ENCODE results near the gene PIGX.

Gene PIGX

GRCh38 chr3:196688349-196688748, 23.8 kb upstream of the PIGX start:
- H3K27me3 ChIP-seq (ENCODE audit: control insufficient read depth, insufficient read depth, low read length), result no peaks in the 10 kb centered on the region
- no peak overlapping the region for H3K9ac ChIP-seq (ENCODE audit: low read depth, low read length)

GRCh38 chr3:196689941-196690660, 22.1 kb upstream of the PIGX start:
- Histone ChIP-seq H3K27me3 (ENCODE audit: control insufficient read depth, insufficient read depth, low read length) (no peaks in the 10 kb centered on the region), H3K9ac (ENCODE audit: low read depth, low read length) (no peak overlapping the region), H3K4me1 (ENCODE audit: control insufficient read depth, insufficient read depth, low read length) (peaks cover 8% of the 10 kb centered on the region), H3K9me3 (ENCODE audit: control insufficient read depth, insufficient read depth, low read length) (no peaks in the 10 kb centered on the region), H3K36me3 (ENCODE audit: control insufficient read depth, insufficient read depth, low read length) (no peaks in the 10 kb centered on the region), H3K4me3 (ENCODE audit: low read depth, low read length) (no peak overlapping the region)

More at GRCh38 chr3:196688349-196688748, 23.8 kb upstream of the PIGX start:
- Histone ChIP-seq H3K9me3 (ENCODE audit: control insufficient read depth, insufficient read depth, low read length) (no peaks in the 10 kb centered on the region), H3K4me1 (ENCODE audit: control insufficient read depth, insufficient read depth, low read length) (peaks cover 13% of the 10 kb centered on the region), H3K4me3 (ENCODE audit: low read depth, low read length) (no peak overlapping the region), H3K36me3 (ENCODE audit: control insufficient read depth, insufficient read depth, low read length) (no peaks in the 10 kb centered on the region)

- Histone ChIP-seq H3K4me3 (ENCODE audit: low read depth, low read length) (no peak overlapping the region), H3K4me1 (ENCODE audit: control insufficient read depth, insufficient read depth, low read length) (peaks cover 6% of the 10 kb centered on the region), H3K9me3 (ENCODE audit: control insufficient read depth, insufficient read depth, low read length) (no peaks in the 10 kb centered on the region), H3K36me3 (ENCODE audit: control insufficient read depth, insufficient read depth, low read length) (no peaks in the 10 kb centered on the region), H3K9ac (ENCODE audit: low read depth, low read length) (no peak overlapping the region), H3K27me3 (ENCODE audit: control insufficient read depth, insufficient read depth, low read length) (no peaks in the 10 kb centered on the region)
Observed at GRCh38 chr3:196691386-196691785, 20.8 kb upstream of the PIGX start.

DNA sequence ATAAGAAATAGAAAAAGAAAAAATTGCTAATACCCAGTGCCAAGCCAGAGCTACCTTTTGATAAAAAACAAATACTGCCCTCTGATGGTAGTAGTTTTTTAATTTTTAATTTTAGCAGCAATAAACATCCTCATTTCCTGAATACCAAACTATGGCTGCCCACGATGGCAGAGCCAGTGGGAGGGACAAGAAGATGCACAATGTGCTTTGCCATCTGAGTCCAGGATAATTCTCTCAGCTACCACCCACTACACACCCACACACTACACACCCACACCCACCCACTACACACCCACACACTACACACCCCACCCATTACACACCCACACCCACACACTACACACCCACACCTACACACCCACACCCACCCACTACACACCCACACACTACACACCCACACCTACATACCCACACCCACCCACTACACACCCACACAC, 18.0 kb upstream of the PIGX start:
- Histone ChIP-seq H3K4me1 (ENCODE audit: control insufficient read depth, insufficient read depth, low read length) (no peaks in the 10 kb centered on the region), H3K9ac (ENCODE audit: low read depth, low read length) (no peak overlapping the region), H3K36me3 (ENCODE audit: control insufficient read depth, insufficient read depth, low read length) (no peaks in the 10 kb centered on the region), H3K9me3 (ENCODE audit: control insufficient read depth, insufficient read depth, low read length) (no peaks in the 10 kb centered on the region), H3K4me3 (ENCODE audit: low read depth, low read length) (no peak overlapping the region), H3K27me3 (ENCODE audit: control insufficient read depth, insufficient read depth, low read length) (no peaks in the 10 kb centered on the region)

- H3K4me3 ChIP-seq (ENCODE audit: low read depth, low read length), result no peak overlapping the region
Observed at GRCh38 chr3:196694941-196695848, 17.0 kb upstream of the PIGX start.

GRCh38 chr3:196695849-196696226, 16.3 kb upstream of the PIGX start:
- Histone ChIP-seq H3K9ac (ENCODE audit: low read depth, low read length) (no peak overlapping the region), H3K4me3 (ENCODE audit: low read depth, low read length) (no peak overlapping the region), H3K4me1 (ENCODE audit: control insufficient read depth, insufficient read depth, low read length) (no peaks in the 10 kb centered on the region), H3K9me3 (ENCODE audit: control insufficient read depth, insufficient read depth, low read length) (no peaks in the 10 kb centered on the region), H3K27me3 (ENCODE audit: control insufficient read depth, insufficient read depth, low read length) (no peaks in the 10 kb centered on the region), H3K36me3 (ENCODE audit: control insufficient read depth, insufficient read depth, low read length) (no peaks in the 10 kb centered on the region)

More at GRCh38 chr3:196694941-196695848, 17.0 kb upstream of the PIGX start:
- Histone ChIP-seq H3K9me3 (ENCODE audit: control insufficient read depth, insufficient read depth, low read length) (no peaks in the 10 kb centered on the region), H3K36me3 (ENCODE audit: control insufficient read depth, insufficient read depth, low read length) (no peaks in the 10 kb centered on the region), H3K9ac (ENCODE audit: low read depth, low read length) (no peak overlapping the region), H3K4me1 (ENCODE audit: control insufficient read depth, insufficient read depth, low read length) (no peaks in the 10 kb centered on the region), H3K27me3 (ENCODE audit: control insufficient read depth, insufficient read depth, low read length) (no peaks in the 10 kb centered on the region)

- Histone ChIP-seq H3K9ac (ENCODE audit: low read depth, low read length) (no peak overlapping the region), H3K4me3 (ENCODE audit: low read depth, low read length) (no peak overlapping the region), H3K27me3 (ENCODE audit: control insufficient read depth, insufficient read depth, low read length) (no peaks in the 10 kb centered on the region), H3K36me3 (ENCODE audit: control insufficient read depth, insufficient read depth, low read length) (no peaks in the 10 kb centered on the region), H3K9me3 (ENCODE audit: control insufficient read depth, insufficient read depth, low read length) (no peaks in the 10 kb centered on the region), H3K4me1 (ENCODE audit: control insufficient read depth, insufficient read depth, low read length) (no peaks in the 10 kb centered on the region)
Observed at GRCh38 chr3:196697270-196697669, 14.9 kb upstream of the PIGX start.

GRCh38 chr3:196699749-196700148, 12.4 kb upstream of the PIGX start:
- Histone ChIP-seq H3K4me1 (ENCODE audit: control insufficient read depth, insufficient read depth, low read length) (no peaks in the 10 kb centered on the region), H3K27me3 (ENCODE audit: control insufficient read depth, insufficient read depth, low read length) (no peaks in the 10 kb centered on the region), H3K4me3 (ENCODE audit: low read depth, low read length) (no peak overlapping the region), H3K9me3 (ENCODE audit: control insufficient read depth, insufficient read depth, low read length) (no peaks in the 10 kb centered on the region), H3K36me3 (ENCODE audit: control insufficient read depth, insufficient read depth, low read length) (no peaks in the 10 kb centered on the region), H3K9ac (ENCODE audit: low read depth, low read length) (no peak overlapping the region)

GRCh38 chr3:196700801-196701200, 11.4 kb upstream of the PIGX start:
- H3K27me3 ChIP-seq (ENCODE audit: control insufficient read depth, insufficient read depth, low read length), result no peaks in the 10 kb centered on the region
- H3K4me1 ChIP-seq (ENCODE audit: control insufficient read depth, insufficient read depth, low read length), result no peaks in the 10 kb centered on the region
- no peak overlapping the region for H3K4me3 ChIP-seq (ENCODE audit: low read depth, low read length)
- no peaks in the 10 kb centered on the region for H3K9me3 ChIP-seq (ENCODE audit: control insufficient read depth, insufficient read depth, low read length)
- H3K36me3 ChIP-seq (ENCODE audit: control insufficient read depth, insufficient read depth, low read length), result no peaks in the 10 kb centered on the region
- H3K9ac ChIP-seq (ENCODE audit: low read depth, low read length), result no peak overlapping the region

DNA sequence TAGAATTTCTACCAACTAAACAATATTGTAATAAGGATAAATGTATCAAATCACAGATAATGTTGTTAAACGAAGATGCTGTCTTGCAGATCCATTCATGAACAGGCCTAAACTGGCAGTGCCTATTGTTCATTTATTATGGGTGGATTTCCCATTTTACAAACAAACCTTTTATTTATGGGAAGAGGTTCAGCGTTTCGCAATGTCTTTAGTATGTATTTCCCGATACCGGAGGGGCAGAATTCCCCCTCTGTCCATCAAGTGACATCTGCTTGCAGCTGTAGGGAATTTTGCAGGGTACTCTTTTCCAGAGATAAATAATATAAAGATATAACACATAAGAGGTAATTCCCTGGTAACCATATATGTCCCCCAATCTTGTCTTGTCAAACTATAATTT, 5.8 kb upstream of the PIGX start:
- H3K4me3 ChIP-seq (ENCODE audit: low read depth, low read length), result no peak overlapping the region
- no peaks in the 10 kb centered on the region for H3K9me3 ChIP-seq (ENCODE audit: control insufficient read depth, insufficient read depth, low read length)
- no peaks in the 10 kb centered on the region for H3K4me1 ChIP-seq (ENCODE audit: control insufficient read depth, insufficient read depth, low read length)
- H3K9ac ChIP-seq (ENCODE audit: low read depth, low read length), result no peak overlapping the region
- no peaks in the 10 kb centered on the region for H3K27me3 ChIP-seq (ENCODE audit: control insufficient read depth, insufficient read depth, low read length)
- H3K36me3 ChIP-seq (ENCODE audit: control insufficient read depth, insufficient read depth, low read length), result no peaks in the 10 kb centered on the region

DNA sequence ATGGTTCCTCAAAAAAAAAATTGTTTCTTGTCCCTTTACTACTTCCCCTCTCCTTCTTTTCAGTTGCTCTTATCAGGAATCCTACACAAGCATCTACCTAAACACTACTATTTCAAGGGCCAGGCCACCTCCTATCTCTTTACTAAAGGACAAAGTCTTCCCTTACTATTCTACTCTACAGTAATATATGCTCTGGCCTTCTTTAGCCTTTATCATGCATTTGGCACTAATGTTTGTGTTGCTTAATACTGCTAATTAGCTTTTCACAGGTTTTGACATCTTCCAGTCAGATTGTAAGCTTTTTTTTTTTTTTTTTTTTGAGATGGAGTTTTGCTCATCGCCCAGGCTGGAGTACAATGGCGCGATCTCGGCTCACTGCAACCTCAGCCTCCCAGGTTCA, 5.4 kb upstream of the PIGX start:
- no peaks in the 10 kb centered on the region for H3K9me3 ChIP-seq (ENCODE audit: control insufficient read depth, insufficient read depth, low read length)
- H3K4me1 ChIP-seq (ENCODE audit: control insufficient read depth, insufficient read depth, low read length), result no peaks in the 10 kb centered on the region
- H3K36me3 ChIP-seq (ENCODE audit: control insufficient read depth, insufficient read depth, low read length), result no peaks in the 10 kb centered on the region
- no peak overlapping the region for H3K4me3 ChIP-seq (ENCODE audit: low read depth, low read length)
- no peaks in the 10 kb centered on the region for H3K27me3 ChIP-seq (ENCODE audit: control insufficient read depth, insufficient read depth, low read length)
- no peak overlapping the region for H3K9ac ChIP-seq (ENCODE audit: low read depth, low read length)

DNA sequence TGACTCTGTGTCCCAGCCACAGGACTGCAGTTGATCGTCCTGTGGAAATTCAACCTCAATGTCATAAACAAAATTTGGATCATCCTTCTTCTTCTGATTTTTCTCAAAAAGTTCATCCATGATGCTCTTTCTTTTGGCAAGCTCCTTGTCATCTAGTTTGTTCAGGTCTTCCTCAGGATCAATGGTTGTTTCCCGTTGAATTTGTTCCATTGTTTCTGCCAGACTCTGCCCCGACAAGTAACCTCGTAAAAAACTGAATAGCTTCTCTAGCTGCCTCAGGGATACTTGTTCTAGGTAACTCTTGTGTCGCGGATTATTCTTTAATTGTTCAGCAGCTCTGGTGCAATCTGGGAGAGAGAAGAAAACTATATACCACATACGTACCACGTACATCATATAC, 4.6 kb upstream of the PIGX start:
- Histone ChIP-seq H3K36me3 (ENCODE audit: control insufficient read depth, insufficient read depth, low read length) (no peaks in the 10 kb centered on the region), H3K9ac (ENCODE audit: low read depth, low read length) (no peak overlapping the region), H3K9me3 (ENCODE audit: control insufficient read depth, insufficient read depth, low read length) (no peaks in the 10 kb centered on the region), H3K4me3 (ENCODE audit: low read depth, low read length) (no peak overlapping the region), H3K27me3 (ENCODE audit: control insufficient read depth, insufficient read depth, low read length) (no peaks in the 10 kb centered on the region), H3K4me1 (ENCODE audit: control insufficient read depth, insufficient read depth, low read length) (no peaks in the 10 kb centered on the region)

Measured in iPS-15b (cell line).